Activated CD8-positive, alpha-beta memory T cell treated with anti-CD3 and anti-CD28 coated beads, Interleukin-2, amount 10 ng/mL, durations not matched to agents 7 days and 5 days (primary cell): ENCODE data around the gene CARMIL3. TPM values are rescaled to one million over a fixed set of nuclear protein-coding genes. Genes with fewer than 3 reads are reported as not detected.
A peak's percentile ranks its signal among the peaks of the same experiment; 100 is the strongest.

Source experiments
- ATAC-seq: fragments of 150-1000 bp; cut with Tn5 transposase; one replicate; pipeline ENCODE4 v1.10.0; 2021; ENCODE audit warnings: moderate library complexity
- CTCF ChIA-PET: fragments of 350-600 bp; sonication (Branson Sonifier 250); formaldehyde crosslinking; loops from one replicate; lab custom pipeline; 2021; ENCODE audit warnings: antibody characterized with exemption; lab: Charles Lee
- DNase-seq: peaks from one replicate; pipeline ENCODE4 v3.0.0-alpha.2; 2020
- H3K27ac Mint-ChIP-seq: one replicate; pipeline ENCODE4 v1.8.0; 2021; ENCODE audit warnings: mild to moderate bottlenecking, mixed read lengths
- H3K27me3 Mint-ChIP-seq: one replicate; pipeline ENCODE4 v1.8.0; 2021; ENCODE audit warnings: mixed read lengths
- H3K36me3 Mint-ChIP-seq: one replicate; pipeline ENCODE4 v1.8.0; 2021; ENCODE audit warnings: mild to moderate bottlenecking, mixed read lengths
- H3K4me1 Mint-ChIP-seq: one replicate; pipeline ENCODE4 v1.8.0; 2021; ENCODE audit warnings: mixed read lengths
- H3K4me3 Mint-ChIP-seq: one replicate; pipeline ENCODE4 v1.8.0; 2021; ENCODE audit warnings: mild to moderate bottlenecking, moderate library complexity, mixed read lengths
- H3K9me3 Mint-ChIP-seq: one replicate; pipeline ENCODE4 v1.8.0; 2022; ENCODE audit warnings: low read depth, mixed read lengths
- total RNA-seq, 2 experiments: library from RNA; stranded (reverse); gene quantifications; one replicate each; pipeline ENCODE4 v1.2.3, GENCODE V29; 2021

Gene CARMIL3
- total RNA-seq, 2 experiments from 2014 or later, result 2.9 to 3.3 TPM

DNA sequence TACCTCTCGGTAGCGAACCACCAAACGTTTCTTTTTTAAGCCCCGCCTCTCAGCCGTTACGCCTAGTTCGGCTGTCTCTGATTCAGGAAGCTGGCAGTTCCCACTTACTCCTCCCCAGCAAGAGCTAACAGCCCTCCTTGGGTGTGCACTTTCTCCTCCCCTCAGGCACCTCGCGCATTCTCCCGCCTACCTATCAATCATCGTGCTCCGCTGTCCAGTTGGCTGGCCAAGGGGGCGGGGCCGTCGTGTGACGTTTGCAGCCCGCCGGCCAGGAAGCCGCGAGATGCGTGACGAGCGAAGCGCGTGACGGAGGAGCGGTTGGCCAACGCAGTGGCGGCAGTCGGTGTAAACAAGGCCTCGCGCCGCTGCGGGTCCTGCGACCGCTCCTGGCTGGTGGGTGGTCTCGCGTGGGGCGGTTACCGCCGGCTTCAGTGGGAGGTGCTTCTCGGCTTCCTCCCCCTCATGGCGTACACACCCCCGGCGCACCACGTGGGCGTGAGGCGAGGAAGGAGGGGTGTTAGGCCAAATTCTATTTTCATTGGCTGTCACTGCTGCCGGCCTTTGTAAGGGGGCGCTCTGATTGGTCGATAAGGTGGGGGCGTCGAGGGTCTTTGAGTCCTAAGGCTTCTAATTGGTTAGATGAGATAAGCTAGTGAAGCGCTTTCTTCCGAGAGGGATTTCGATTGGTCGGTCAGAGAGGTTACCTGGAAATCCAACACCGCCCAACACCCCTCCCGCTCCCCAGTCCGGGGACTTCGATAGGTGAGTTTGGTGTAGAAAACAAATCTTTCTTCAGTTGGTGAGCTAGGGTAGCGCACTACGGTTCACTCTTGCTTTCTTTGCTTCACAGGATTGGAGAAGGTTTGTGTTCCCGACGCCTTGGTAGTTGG, 63.0 kb downstream of the CARMIL3 start, which contains the start of the genes DCAF11 and NRL:
DCAF11 (plus strand) TSS at position 246 of the 890 bp plus-strand sequence. CDS start 818 bp downstream, outside the sequence.
NRL (minus strand) TSS at position 418 of the 890 bp plus-strand sequence. CDS start 32,101 bp downstream, outside the sequence.
- Mint-ChIP-seq H3K36me3 (peaks cover 33% of the 10 kb centered on the region), H3K27ac (peak within 1 kb of the TSS; percentile 100), H3K27me3 (no peaks in the 10 kb centered on the region), H3K9me3 (no peaks in the 10 kb centered on the region), H3K4me1 (peaks cover 30% of the 10 kb centered on the region), H3K4me3 (peak within 1 kb of the TSS; percentile 99)
- ATAC-seq (peak; percentile 91), DNase-seq (peak; percentile 100)
- CTCF ChIA-PET, result interaction anchor here (0.5 to 5.3 kb wide), 26 partner anchors 10 to 1132 kb away, joined by 3 to 52 read pairs (median 4); partner anchors contain the start of genes AJUBA, CARMIL3, EMC9 and IRF9

DNA sequence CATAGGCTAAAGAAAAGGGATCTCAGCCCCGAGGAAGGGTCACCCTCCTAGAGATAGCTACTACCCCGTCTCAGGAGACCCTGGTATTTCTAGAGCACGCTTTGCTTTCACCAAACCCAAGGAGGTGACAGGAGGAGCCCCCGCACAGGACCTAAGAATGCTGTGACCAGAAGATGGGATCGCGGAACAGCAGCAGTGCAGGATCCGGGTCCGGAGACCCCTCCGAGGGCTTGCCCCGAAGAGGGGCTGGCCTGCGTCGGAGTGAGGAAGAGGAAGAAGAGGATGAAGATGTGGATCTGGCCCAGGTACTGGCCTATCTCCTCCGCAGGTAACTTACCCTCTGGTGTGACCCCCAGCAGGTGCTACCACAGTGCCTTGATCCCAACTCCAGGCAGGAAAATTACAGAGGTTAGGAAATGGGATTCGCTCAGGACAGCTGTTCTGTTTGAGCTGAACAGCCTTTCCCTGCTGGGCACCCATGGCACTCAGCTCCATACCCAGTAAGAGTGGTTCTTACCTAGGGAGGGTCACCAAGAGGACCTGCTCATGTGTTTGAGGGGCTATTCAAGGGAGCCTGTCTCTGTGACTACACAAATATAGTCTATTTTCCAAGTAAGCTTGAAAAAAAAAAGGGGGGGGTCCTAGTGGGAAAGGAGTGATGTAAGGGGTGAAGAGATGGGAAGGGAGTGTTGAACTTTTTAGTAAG, 63.8 kb downstream of the CARMIL3 start:
- no peaks in the 10 kb centered on the region for H3K27me3 Mint-ChIP-seq
- peak overlapping the region; percentile 99 for H3K4me3 Mint-ChIP-seq
- ATAC-seq (no peak), DNase-seq (no peak)
- peaks cover 36% of the 10 kb centered on the region for H3K36me3 Mint-ChIP-seq
- peak overlapping the region; percentile 100 for H3K27ac Mint-ChIP-seq
- H3K9me3 Mint-ChIP-seq, result no peaks in the 10 kb centered on the region
- CTCF ChIA-PET, result interaction anchor here (1.0 to 5.3 kb wide), 14 partner anchors 9 to 195 kb away, joined by 3 to 52 read pairs (median 8); partner anchors contain the start of genes EMC9, IRF9, LTB4R and LTB4R2
- H3K4me1 Mint-ChIP-seq, result peaks cover 29% of the 10 kb centered on the region

DNA sequence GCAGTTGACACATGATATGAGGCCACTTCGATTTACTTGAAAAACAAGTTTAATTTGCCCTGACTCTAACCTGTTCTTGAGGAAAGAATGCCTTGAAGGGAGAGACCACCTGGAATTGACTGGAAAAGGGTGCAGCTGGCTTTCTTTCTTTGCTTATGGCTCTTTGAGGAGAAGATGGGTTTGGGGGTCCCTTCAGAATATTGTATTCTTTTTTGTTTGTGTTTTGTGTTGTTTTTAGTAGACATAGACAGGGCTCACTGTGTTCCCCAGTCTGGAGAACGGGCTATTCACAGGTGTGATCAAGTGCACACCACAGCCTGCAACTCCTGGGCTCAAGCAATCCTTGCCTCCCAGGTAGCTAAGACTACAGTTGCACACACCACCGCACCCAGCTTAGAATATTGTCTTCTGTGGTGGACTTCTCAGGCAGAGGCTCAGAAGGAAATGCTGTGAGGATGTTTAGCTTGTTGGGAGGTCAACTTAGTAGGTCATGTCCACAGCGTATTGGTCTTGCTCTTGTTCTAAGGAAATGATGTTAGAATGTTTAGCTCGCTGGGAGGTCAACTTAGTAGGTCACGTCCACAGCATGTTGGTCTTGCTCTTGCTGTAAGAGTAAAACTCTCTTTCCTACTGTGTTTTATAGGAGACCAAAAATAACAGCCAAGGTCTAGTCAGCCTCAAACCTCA, 64.5 kb downstream of the CARMIL3 start:
- CTCF ChIA-PET, result interaction anchor here (1.0 to 5.3 kb wide), 7 partner anchors 8 to 192 kb away, joined by 3 to 52 read pairs (median 8); partner anchors contain the start of genes EMC9, IRF9 and PSME1
- Mint-ChIP-seq H3K27ac (peak overlapping the region; percentile 100), H3K9me3 (no peaks in the 10 kb centered on the region), H3K4me1 (peaks cover 24% of the 10 kb centered on the region), H3K27me3 (no peaks in the 10 kb centered on the region), H3K36me3 (peaks cover 41% of the 10 kb centered on the region), H3K4me3 (peak overlapping the region; percentile 99)
- DNase-seq (no peak), ATAC-seq (no peak)

DNA sequence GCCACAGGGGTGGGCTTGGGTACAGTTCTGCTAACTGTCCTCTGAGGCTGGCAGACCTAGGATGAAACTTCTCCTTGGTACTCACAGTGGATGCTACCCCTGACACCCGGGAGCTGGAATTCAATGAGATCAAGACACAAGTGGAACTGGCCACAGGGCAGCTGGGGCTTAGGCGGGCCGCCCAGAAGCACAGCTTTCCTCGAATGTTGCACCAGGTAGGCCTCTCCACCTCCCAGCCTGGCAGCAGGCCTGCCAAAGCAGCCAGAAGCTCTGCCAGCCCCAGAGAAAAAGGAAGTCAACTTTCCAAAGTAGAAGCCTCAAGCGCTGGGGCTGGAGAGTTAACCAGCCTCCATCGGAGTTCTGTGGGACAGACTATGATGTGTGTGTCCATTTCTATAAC, 65.4 kb downstream of the CARMIL3 start:
- ATAC-seq, result no peak
- Mint-ChIP-seq H3K9me3 (no peaks in the 10 kb centered on the region), H3K27ac (no peak overlapping the region), H3K4me3 (no peak overlapping the region), H3K36me3 (peaks cover 45% of the 10 kb centered on the region), H3K27me3 (no peaks in the 10 kb centered on the region), H3K4me1 (peaks cover 24% of the 10 kb centered on the region)
- no peak for DNase-seq
- CTCF ChIA-PET, result interaction anchor here (0.7 to 5.3 kb wide), 5 partner anchors 9 to 44 kb away, joined by 3 to 52 read pairs (median 6); partner anchors contain the start of genes FITM1, IRF9 and PSME1

Other genes starting within 250 kb of the CARMIL3 start
- 10 to 100 TPM; 15.5 to 20.7 TPM for gene DHRS4, start 98.2 kb upstream of the CARMIL3 start, total RNA-seq
- gene DHRS4L2, start 63.1 kb upstream of the CARMIL3 start, total RNA-seq, result 10 to 100 TPM; 16.0 to 19.4 TPM
- under 1 TPM in 1 of 2 experiments, not detected in 1; 0.12 TPM for gene CPNE6, start 19.6 kb downstream of the CARMIL3 start, total RNA-seq
- 10 to 100 TPM; 61.7 to 87.0 TPM for gene PCK2, start 42.3 kb downstream of the CARMIL3 start, total RNA-seq
- 10 to 100 TPM; 86.3 to 94.4 TPM for gene DCAF11, start 62.8 kb downstream of the CARMIL3 start, total RNA-seq
- gene NRL, start 62.9 kb downstream of the CARMIL3 start, total RNA-seq, result 1 to 10 TPM; 2.6 to 3.2 TPM
- gene FITM1, start 78.7 kb downstream of the CARMIL3 start, total RNA-seq, result under 1 TPM; 0.77 to 0.91 TPM
- 100 to 1,000 TPM; 420 to 454 TPM for gene PSME1, start 84.2 kb downstream of the CARMIL3 start, total RNA-seq
- gene EMC9, start 89.6 kb downstream of the CARMIL3 start, total RNA-seq, result 10 to 100 TPM; 45.5 to 56.1 TPM
- gene PSME2, start 94.6 kb downstream of the CARMIL3 start, total RNA-seq, result 100 to 1,000 TPM; 577 to 623 TPM
- gene RNF31, start 95.5 kb downstream of the CARMIL3 start, total RNA-seq, result 100 to 1,000 TPM; 129 to 149 TPM
- gene IRF9, start 109.3 kb downstream of the CARMIL3 start, total RNA-seq, result 100 to 1,000 TPM; 238 to 295 TPM
- 10 to 100 TPM; 52.9 to 92.8 TPM for gene REC8, start 120.1 kb downstream of the CARMIL3 start, total RNA-seq
- gene IPO4, start 136.8 kb downstream of the CARMIL3 start, total RNA-seq, result 10 to 100 TPM; 32.4 to 54.9 TPM
- 10 to 100 TPM; 26.7 to 32.8 TPM for gene TM9SF1, start 143.4 kb downstream of the CARMIL3 start, total RNA-seq
- gene TSSK4, start 153.7 kb downstream of the CARMIL3 start, total RNA-seq, result under 1 TPM in 1 of 2 experiments, not detected in 1; 0.42 TPM
- 10 to 100 TPM; 80.5 to 82.5 TPM for gene CHMP4A, start 161.5 kb downstream of the CARMIL3 start, total RNA-seq
- gene MDP1, start 164.1 kb downstream of the CARMIL3 start, total RNA-seq, result 10 to 100 TPM; 11.4 to 16.9 TPM
- 100 to 1,000 TPM; 181 to 205 TPM for gene NEDD8, start 180.4 kb downstream of the CARMIL3 start, total RNA-seq
- 10 to 100 TPM; 70.6 to 71.3 TPM for gene GMPR2, start 180.9 kb downstream of the CARMIL3 start, total RNA-seq
- 100 to 1,000 TPM; 111 to 130 TPM for gene TINF2, start 190.6 kb downstream of the CARMIL3 start, total RNA-seq
- 1 to 10 TPM; 3.0 to 5.1 TPM for gene TGM1, start 211.2 kb downstream of the CARMIL3 start, total RNA-seq
- 10 to 100 TPM; 34.3 to 44.6 TPM for gene RABGGTA, start 219.6 kb downstream of the CARMIL3 start, total RNA-seq
- 10 to 100 TPM; 14.2 to 26.5 TPM for gene DHRS1, start 247.8 kb downstream of the CARMIL3 start, total RNA-seq
- gene NOP9, start 247.8 kb downstream of the CARMIL3 start, total RNA-seq, result 10 to 100 TPM; 34.2 to 38.3 TPM